DND-41 (cell line): ENCODE results near the gene PRDM15.

Source experiments
- ATAC-seq: fragments of 200-7000 bp; cut with Tn5 transposase; 3 replicates; pipeline ENCODE4 v1.9.1; 2021; ENCODE audit warnings: low read depth; ENCODE audit not compliant: insufficient read depth
- DNase-seq: peaks from one replicate; pipeline ENCODE4 v3.0.0-alpha.2; 2020
- H2AFZ ChIP-seq: 2 replicates; pipeline ENCODE4 v1.6.0; 2012; ENCODE audit warnings: low read depth, low read length
- H3K27ac ChIP-seq: 2 replicates; pipeline ENCODE4 v1.5.1; 2012; ENCODE audit warnings: low read length, inconsistent platforms
- H3K27me3 ChIP-seq: fragments of 200-600 bp; sonication (generic); 2 replicates; pipeline ENCODE4 v1.6.0; 2012; ENCODE audit warnings: low read length, mild to moderate bottlenecking, inconsistent platforms; ENCODE audit not compliant: insufficient read depth, poor library complexity
- H3K36me3 ChIP-seq: 2 replicates; pipeline ENCODE4 v1.5.1; 2012; ENCODE audit warnings: low read length, inconsistent platforms; ENCODE audit not compliant: insufficient read depth
- H3K4me1 ChIP-seq: 2 replicates; pipeline ENCODE4 v1.5.1; 2012; ENCODE audit warnings: mild to moderate bottlenecking, low read length; ENCODE audit not compliant: insufficient read depth
- H3K4me2 ChIP-seq: 2 replicates; pipeline ENCODE4 v1.6.0; 2012; ENCODE audit warnings: mild to moderate bottlenecking, moderate library complexity, low read length, inconsistent platforms; ENCODE audit not compliant: insufficient read depth
- H3K4me3 ChIP-seq, 2 experiments: fragments of 200-600 bp in 1 of 2; shearing (Covaris generic) in 1 of 2; 2 replicates each; pipeline ENCODE4 v1.5.1; 2012 to 2016; ENCODE audit warnings: inconsistent platforms in 2 of 2, low read length in 2 of 2, mild to moderate bottlenecking in 2 of 2, low read depth in 1 of 2, moderate library complexity in 1 of 2
- H3K79me2 ChIP-seq: 2 replicates; pipeline ENCODE4 v1.6.0; 2012; ENCODE audit warnings: low read length, inconsistent platforms; ENCODE audit not compliant: insufficient read depth
- H3K9ac ChIP-seq: 2 replicates; pipeline ENCODE4 v1.6.0; 2012; ENCODE audit warnings: low read depth, mild to moderate bottlenecking, inconsistent platforms, low read length, moderate library complexity
- H3K9me3 ChIP-seq: 2 replicates; pipeline ENCODE4 v1.5.1; 2012; ENCODE audit warnings: low read length, moderate library complexity, mild to moderate bottlenecking, inconsistent platforms; ENCODE audit not compliant: insufficient read depth, severe bottlenecking
- H4K20me1 ChIP-seq: 2 replicates; pipeline ENCODE4 v1.6.0; 2012; ENCODE audit warnings: low read length; ENCODE audit not compliant: insufficient read depth
- CTCF ChIP-seq: IDR thresholded peaks from 2 replicates; pipeline ENCODE4 v1.5.1; 2012; ENCODE audit warnings: borderline replicate concordance, low read length, moderate library complexity, mild to moderate bottlenecking; ENCODE audit not compliant: poor library complexity, severe bottlenecking; ENCODE audit errors: extremely low read depth
- EZH2 ChIP-seq: IDR thresholded peaks from 3 replicates; pipeline ENCODE4 v1.6.1; 2012; ENCODE audit warnings: borderline replicate concordance, low read depth, mild to moderate bottlenecking, moderate library complexity, low read length, inconsistent platforms; ENCODE audit not compliant: severe bottlenecking

The PRDM15 gene

GRCh38 chr21:41907496-41908258, 28.5 kb upstream of the PRDM15 start:
- Histone ChIP-seq H3K4me1 (no peaks in the 10 kb centered on the region), H3K9ac (no peak overlapping the region), H3K36me3 (peaks cover 28% of the 10 kb centered on the region), H3K27me3 (no peaks in the 10 kb centered on the region), H3K9me3 (no peaks in the 10 kb centered on the region), H2AFZ (no peak overlapping the region), H3K79me2 (no peaks in the 10 kb centered on the region), H3K4me3 (no peak overlapping the region), H4K20me1 (no peaks in the 10 kb centered on the region), H3K27ac (no peak overlapping the region), H3K4me2 (no peak overlapping the region)
- ATAC-seq (no peak), DNase-seq (no peak)
- TF ChIP-seq CTCF (no peak), EZH2 (no peak)

GRCh38 chr21:41906770-41907169, 27.6 kb upstream of the PRDM15 start:
- Histone ChIP-seq H3K9me3 (no peaks in the 10 kb centered on the region), H3K79me2 (no peaks in the 10 kb centered on the region), H3K9ac (no peak overlapping the region), H2AFZ (no peak overlapping the region), H3K27ac (no peak overlapping the region), H3K4me2 (no peak overlapping the region), H4K20me1 (no peaks in the 10 kb centered on the region), H3K36me3 (peaks cover 23% of the 10 kb centered on the region), H3K27me3 (no peaks in the 10 kb centered on the region), H3K4me1 (no peaks in the 10 kb centered on the region), H3K4me3 (no peak overlapping the region)
- ATAC-seq: no peak
- TF ChIP-seq EZH2 (no peak), CTCF (no peak)
- no peak for DNase-seq

GRCh38 chr21:41903559-41904351, 24.6 kb upstream of the PRDM15 start:
- no peaks in the 10 kb centered on the region for H3K9me3 ChIP-seq
- DNase-seq: no peak
- H3K4me3 ChIP-seq: no peak overlapping the region
- H3K79me2 ChIP-seq: no peaks in the 10 kb centered on the region
- H4K20me1 ChIP-seq: no peaks in the 10 kb centered on the region
- H3K36me3 ChIP-seq: peaks cover 16% of the 10 kb centered on the region; the same call in 1 of the 2 replicates
- no peak overlapping the region for H3K27ac ChIP-seq
- no peaks in the 10 kb centered on the region for H3K27me3 ChIP-seq
- no peak overlapping the region for H3K4me2 ChIP-seq
- TF ChIP-seq CTCF: no peak
- TF ChIP-seq EZH2: no peak
- H3K9ac ChIP-seq: no peak overlapping the region
- H2AFZ ChIP-seq: no peak overlapping the region
- peaks cover 13% of the 10 kb centered on the region for H3K4me1 ChIP-seq
- ATAC-seq: no peak
